ENCODE data around the gene TFAP2E. TPM values are rescaled to one million over a fixed set of nuclear protein-coding genes. Genes with fewer than 3 reads are reported as not detected.

Gene TFAP2E
- total RNA-seq, 2 donors from 2014 or later: not detected

DNA sequence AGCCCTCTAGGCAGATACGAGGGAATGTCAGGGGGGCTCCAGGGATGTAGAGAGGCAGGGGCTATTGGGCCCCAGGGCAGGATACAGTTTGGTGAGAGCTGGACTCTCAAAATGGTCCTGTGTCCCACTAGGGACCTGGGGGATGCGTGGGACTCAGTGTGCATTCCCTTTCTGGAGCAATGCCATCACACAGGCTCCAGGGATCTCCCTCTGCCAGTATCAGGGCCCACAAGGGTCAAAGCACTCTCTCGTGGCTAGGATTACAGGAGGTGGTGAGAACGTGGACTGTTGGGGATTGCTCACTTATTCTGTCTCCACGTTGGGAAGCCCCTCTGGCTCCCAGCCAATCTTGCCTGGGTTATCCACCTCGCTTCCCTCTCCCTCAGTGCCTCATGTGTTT, 41.7 kb upstream of the TFAP2E start:
- H3K36me3 ChIP-seq (replicated peaks in 1 of 2; ENCODE audit: insufficient read depth in 1 of 2, low read depth in 2 of 2): peaks cover 0 to 5% of the 10 kb centered on the region in 2 donors
- no peak overlapping the region for H3K4me3 ChIP-seq
- DNase-seq (no peak), ATAC-seq (no peak)
- H3K27ac ChIP-seq: no peak overlapping the region
- H3K4me1 ChIP-seq: no peaks in the 10 kb centered on the region
- H3K27me3 ChIP-seq: no peaks in the 10 kb centered on the region
- 82 to 89% methylated on average over 6 of the region's 6 CpGs for WGBS, 2 donors
- no peaks in the 10 kb centered on the region for H3K9me3 ChIP-seq
- intact Hi-C loops (cut with DNase I): no loop called here
- TF ChIP-seq POLR2A (IDR thresholded peaks at IDR 0.05): no peak
- TF ChIP-seq, protein P1, sequence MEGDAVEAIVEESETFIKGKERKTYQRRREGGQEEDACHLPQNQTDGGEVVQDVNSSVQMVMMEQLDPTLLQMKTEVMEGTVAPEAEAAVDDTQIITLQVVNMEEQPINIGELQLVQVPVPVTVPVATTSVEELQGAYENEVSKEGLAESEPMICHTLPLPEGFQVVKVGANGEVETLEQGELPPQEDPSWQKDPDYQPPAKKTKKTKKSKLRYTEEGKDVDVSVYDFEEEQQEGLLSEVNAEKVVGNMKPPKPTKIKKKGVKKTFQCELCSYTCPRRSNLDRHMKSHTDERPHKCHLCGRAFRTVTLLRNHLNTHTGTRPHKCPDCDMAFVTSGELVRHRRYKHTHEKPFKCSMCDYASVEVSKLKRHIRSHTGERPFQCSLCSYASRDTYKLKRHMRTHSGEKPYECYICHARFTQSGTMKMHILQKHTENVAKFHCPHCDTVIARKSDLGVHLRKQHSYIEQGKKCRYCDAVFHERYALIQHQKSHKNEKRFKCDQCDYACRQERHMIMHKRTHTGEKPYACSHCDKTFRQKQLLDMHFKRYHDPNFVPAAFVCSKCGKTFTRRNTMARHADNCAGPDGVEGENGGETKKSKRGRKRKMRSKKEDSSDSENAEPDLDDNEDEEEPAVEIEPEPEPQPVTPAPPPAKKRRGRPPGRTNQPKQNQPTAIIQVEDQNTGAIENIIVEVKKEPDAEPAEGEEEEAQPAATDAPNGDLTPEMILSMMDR (IDR thresholded peaks at IDR 0.05): no peak

DNA sequence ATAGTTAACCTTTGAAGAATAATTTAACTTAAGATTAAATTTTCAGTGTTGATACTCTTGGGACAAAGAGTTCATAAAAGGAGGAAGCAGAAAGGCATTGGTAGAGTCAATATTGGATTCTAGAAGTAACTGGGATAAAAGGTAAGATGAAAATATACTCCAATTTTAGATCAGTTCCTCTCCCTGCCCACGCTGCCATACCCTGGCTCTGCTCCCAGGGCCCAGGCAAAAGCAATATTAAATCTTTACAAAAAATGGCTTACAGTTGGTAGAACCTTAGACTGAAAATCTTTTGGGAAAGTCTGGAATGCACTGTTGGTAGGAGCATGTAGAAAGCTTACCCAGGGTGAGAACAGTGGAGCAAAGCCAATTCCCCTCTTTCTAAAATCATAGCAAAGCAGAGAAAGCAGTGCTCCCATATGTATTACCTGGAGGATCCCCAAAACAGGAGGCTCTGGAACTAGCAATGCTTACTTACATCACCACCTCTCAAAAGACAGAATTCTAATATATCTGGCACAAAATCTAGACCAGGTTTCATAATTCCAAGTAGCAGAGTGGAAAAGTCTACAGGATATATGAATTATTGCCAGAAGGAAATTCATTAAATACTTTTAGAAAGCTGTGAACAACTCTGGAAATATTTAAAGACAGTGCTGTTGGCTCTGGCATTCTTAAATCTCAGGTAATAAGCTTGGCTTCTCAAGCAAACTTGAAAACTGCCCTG, 40.5 kb upstream of the TFAP2E start:
- 93 to 94% methylated on average over 1 of the region's 1 CpG for WGBS, 2 donors
- no peaks in the 10 kb centered on the region for H3K9me3 ChIP-seq
- ATAC-seq (no peak), DNase-seq (no peak)
- H3K4me3 ChIP-seq: no peak overlapping the region
- H3K27ac ChIP-seq: no peak overlapping the region
- peaks cover 7% of the 10 kb centered on the region for H3K4me1 ChIP-seq
- intact Hi-C loops (cut with DNase I): no loop called here
- no peak for TF ChIP-seq POLR2A (IDR thresholded peaks at IDR 0.05)
- TF ChIP-seq, protein P1 (IDR thresholded peaks at IDR 0.05): no peak
- H3K36me3 ChIP-seq (replicated peaks in 1 of 2; ENCODE audit: insufficient read depth in 1 of 2, low read depth in 2 of 2): peaks cover 0 to 5% of the 10 kb centered on the region in 2 donors
- no peaks in the 10 kb centered on the region for H3K27me3 ChIP-seq

DNA sequence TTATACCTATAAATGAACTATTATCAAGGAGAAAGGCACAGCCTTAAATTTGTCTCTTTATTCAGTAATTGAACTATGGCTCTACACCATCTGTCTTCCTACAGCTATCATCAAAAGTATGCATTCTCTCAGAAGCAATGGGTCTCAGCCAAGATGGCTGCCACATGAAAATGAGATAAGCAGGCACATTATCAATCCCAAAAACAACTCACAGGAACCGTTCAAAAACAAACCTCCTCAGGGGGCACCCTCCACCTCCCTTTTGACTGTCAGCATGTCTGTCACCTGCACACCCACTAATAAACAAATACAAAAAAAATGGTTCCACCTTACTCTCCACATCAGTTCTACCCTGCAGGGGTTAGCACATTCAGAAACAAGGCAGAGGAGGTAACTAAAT, 39.5 kb upstream of the TFAP2E start:
- Histone ChIP-seq H3K27ac (no peak overlapping the region), H3K9me3 (no peaks in the 10 kb centered on the region), H3K4me3 (no peak overlapping the region), H3K27me3 (no peaks in the 10 kb centered on the region), H3K4me1 (peaks cover 7% of the 10 kb centered on the region), H3K36me3 (replicated peaks in 1 of 2; ENCODE audit: insufficient read depth in 1 of 2, low read depth in 2 of 2) (peaks cover 0 to 5% of the 10 kb centered on the region in 2 donors)
- intact Hi-C loops (cut with DNase I): no loop called here
- no peak for TF ChIP-seq POLR2A (IDR thresholded peaks at IDR 0.05)
- TF ChIP-seq, protein P1 (IDR thresholded peaks at IDR 0.05): no peak
- no peak for ATAC-seq
- 10 to 25% methylated on average over 1 of the region's 1 CpG for WGBS, 2 donors
- DNase-seq: no peak

DNA sequence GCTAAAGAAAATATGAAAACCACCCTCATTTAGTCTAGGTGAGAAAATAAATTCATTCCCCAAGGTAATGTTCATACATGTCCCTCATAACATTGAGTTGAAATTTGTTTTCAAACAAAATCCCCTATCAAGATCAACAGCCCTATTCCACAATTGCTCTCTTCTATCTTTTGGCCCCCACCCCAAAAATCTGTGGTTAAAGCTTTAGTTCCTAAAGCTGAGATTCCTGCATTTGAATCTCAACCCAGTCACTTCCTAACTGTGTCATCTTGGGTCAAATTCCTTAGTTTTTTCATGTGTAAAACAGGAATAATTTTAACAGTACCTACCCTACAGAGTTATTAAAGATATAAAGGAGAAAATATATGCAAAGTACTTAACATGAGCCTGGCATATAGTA, 37.9 kb upstream of the TFAP2E start:
- H3K27me3 ChIP-seq: no peaks in the 10 kb centered on the region
- no peaks in the 10 kb centered on the region for H3K9me3 ChIP-seq
- peaks cover 22% of the 10 kb centered on the region for H3K4me1 ChIP-seq
- H3K27ac ChIP-seq: no peak overlapping the region
- no peak for TF ChIP-seq POLR2A (IDR thresholded peaks at IDR 0.05)
- TF ChIP-seq, protein P1 (IDR thresholded peaks at IDR 0.05): no peak
- H3K4me3 ChIP-seq: no peak overlapping the region
- peaks cover 0 to 4% of the 10 kb centered on the region in 2 donors for H3K36me3 ChIP-seq (replicated peaks in 1 of 2; ENCODE audit: insufficient read depth in 1 of 2, low read depth in 2 of 2)
- DNase-seq (no peak), ATAC-seq (no peak)
- intact Hi-C loops (cut with DNase I): no loop called here

DNA sequence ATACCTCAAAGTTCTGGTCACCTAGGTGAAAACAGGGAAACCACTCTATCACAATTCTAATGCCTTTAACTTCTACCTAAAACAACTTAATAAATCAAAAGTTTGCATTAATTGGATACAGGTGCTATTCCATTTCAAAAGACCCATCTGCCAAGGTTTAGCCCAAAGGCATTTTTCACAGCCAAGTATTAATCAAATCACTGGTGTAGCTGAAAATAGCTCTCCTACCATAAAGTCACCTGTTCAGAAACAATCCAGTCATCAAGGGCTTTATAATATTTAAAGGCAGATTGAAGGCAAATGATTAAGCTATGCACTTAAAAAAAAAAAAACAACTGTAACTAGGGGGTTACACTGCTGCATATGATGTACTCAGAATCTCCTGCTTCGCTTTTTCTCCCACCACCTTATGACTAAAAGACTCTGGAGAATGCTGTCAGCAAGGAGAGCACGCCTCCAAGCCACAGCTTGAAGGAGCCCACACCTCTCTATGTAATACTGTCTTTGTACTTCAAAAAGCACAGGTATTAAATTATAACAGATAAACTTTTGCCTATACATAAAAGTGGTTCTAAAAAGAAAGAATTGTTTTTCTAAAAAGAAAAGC, 36.5 kb upstream of the TFAP2E start:
- no peak overlapping the region for H3K27ac ChIP-seq
- intact Hi-C loops (cut with DNase I): no loop called here
- no peaks in the 10 kb centered on the region for H3K27me3 ChIP-seq
- TF ChIP-seq POLR2A (IDR thresholded peaks at IDR 0.05): no peak
- TF ChIP-seq, protein P1 (IDR thresholded peaks at IDR 0.05): no peak
- peaks cover 24% of the 10 kb centered on the region for H3K4me1 ChIP-seq
- DNase-seq (no peak), ATAC-seq (no peak)
- no peaks in the 10 kb centered on the region for H3K36me3 ChIP-seq (replicated peaks in 1 of 2; ENCODE audit: insufficient read depth in 1 of 2, low read depth in 2 of 2)
- 88 to 90% methylated on average over 2 of the region's 2 CpGs for WGBS, 2 donors
- no peaks in the 10 kb centered on the region for H3K9me3 ChIP-seq
- H3K4me3 ChIP-seq: no peak overlapping the region

Measured in body of pancreas (tissue), 4 donors.